B cell (primary cell): ENCODE measurements around the gene CEP295NL. TPM values are rescaled to one million over a fixed set of nuclear protein-coding genes. Genes with fewer than 3 reads are reported as not detected.
"Not testable (repeated sequence)": the region's sequence is repeated elsewhere in the genome, so short reads cannot be mapped to it uniquely, and the experiment has no call there.

Experiments
- ATAC-seq: fragments of 200-7000 bp; cut with Tn5 transposase; one replicate; pipeline ENCODE4 v1.10.0; 2021; ENCODE audit warnings: low read depth, mild to moderate bottlenecking, moderate number of reproducible peaks, moderate library complexity
- CTCF ChIA-PET: fragments of 350-600 bp; sonication (Branson Sonifier 250); formaldehyde crosslinking; loops from one replicate; lab custom pipeline; 2021; ENCODE audit warnings: antibody characterized with exemption, inconsistent platforms; lab: Charles Lee
- POLR2A ChIA-PET: fragments of 350-600 bp; sonication (Branson Sonifier 250); formaldehyde crosslinking; loops from one replicate; lab custom pipeline; 2021; ENCODE audit warnings: antibody characterized with exemption; lab: Charles Lee
- DNase-seq: peaks from one replicate; pipeline ENCODE4 v3.0.0; 2013
- H2AFZ ChIP-seq: 2 replicates; pipeline ENCODE4 v1.6.1; 2012; ENCODE audit warnings: mild to moderate bottlenecking, low read depth, low read length; ENCODE audit not compliant: insufficient read depth, poor library complexity, severe bottlenecking
- H3K27ac ChIP-seq, 2 donors: 1 replicate in 1 of 2; 2 replicates in 1 of 2; pipeline ENCODE4 v1.5.1; 2012 to 2013; ENCODE audit warnings: low read length in 2 of 2, mild to moderate bottlenecking in 2 of 2, moderate library complexity in 1 of 2
- H3K27me3 ChIP-seq, 4 experiments: fragments of 200-600 bp in 1 of 4; sonication (generic) in 1 of 4; replicated peaks in 1 of 4; 1 replicate in 2 of 4; 2 replicates in 2 of 4; pipeline versions ENCODE4 v1.6.1 to v1.7.0; 2013 to 2016; ENCODE audit warnings: low read length in 3 of 4, mild to moderate bottlenecking in 2 of 4, mixed read lengths in 1 of 4, moderate library complexity in 1 of 4; ENCODE audit not compliant: insufficient read depth in 4 of 4, control insufficient read depth in 3 of 4; ENCODE audit errors: control extremely low read depth in 1 of 4
- H3K36me3 ChIP-seq, 2 experiments: replicated peaks in 1 of 2; 1 replicate in 1 of 2; 2 replicates in 1 of 2; pipeline versions ENCODE4 v1.6.1 to v1.7.1; 2013; ENCODE audit warnings: low read length in 1 of 2; ENCODE audit not compliant: insufficient read depth in 2 of 2, control insufficient read depth in 1 of 2; ENCODE audit errors: control extremely low read depth in 1 of 2, extremely low read depth in 1 of 2
- H3K4me1 ChIP-seq, 2 donors: fragments of 200-600 bp in 1 of 2; sonication (generic) in 1 of 2; 1 replicate in 1 of 2; 2 replicates in 1 of 2; pipeline versions ENCODE4 v1.5.1 to v1.6.1; 2013 to 2017; ENCODE audit warnings: low read length in 2 of 2; ENCODE audit not compliant: control insufficient read depth in 2 of 2, insufficient read depth in 2 of 2
- H3K4me2 ChIP-seq: replicated peaks from 2 replicates; pipeline ENCODE3; 2012; ENCODE audit warnings: mild to moderate bottlenecking, low read depth, low read length; ENCODE audit not compliant: poor library complexity, severe bottlenecking
- H3K4me3 ChIP-seq, 5 experiments: fragments of 200-600 bp in 1 of 5; sonication (generic) in 1 of 5; 1 replicate in 3 of 5; 2 replicates in 2 of 5; pipeline versions ENCODE4 v1.5.1 to v1.7.0; 2011 to 2016; ENCODE audit warnings: low read length in 4 of 5, mild to moderate bottlenecking in 4 of 5, low read depth in 2 of 5, control low read depth in 1 of 5, moderate library complexity in 1 of 5; ENCODE audit not compliant: insufficient read depth in 1 of 5; ENCODE audit errors: control extremely low read depth in 1 of 5, extremely low read depth in 1 of 5
- H3K79me2 ChIP-seq: fragments of 200-600 bp; sonication (generic); one replicate; pipeline ENCODE4 v1.6.0; 2016; ENCODE audit warnings: low read length; ENCODE audit not compliant: control insufficient read depth, insufficient read depth
- H3K9ac ChIP-seq: fragments of 200-600 bp; sonication (generic); 2 replicates; pipeline ENCODE4 v1.6.1; 2017; ENCODE audit warnings: mild to moderate bottlenecking, low read length, moderate library complexity
- H3K9me3 ChIP-seq, 3 donors: one replicate each; pipeline versions ENCODE4 v1.6.1 to v1.7.1; 2013; ENCODE audit warnings: low read length in 2 of 3; ENCODE audit not compliant: control insufficient read depth in 2 of 3, insufficient read depth in 1 of 3; ENCODE audit errors: control extremely low read depth in 1 of 3
- H4K20me1 ChIP-seq: 2 replicates; pipeline ENCODE4 v1.6.0; 2012; ENCODE audit warnings: mild to moderate bottlenecking, low read length; ENCODE audit not compliant: insufficient read depth, control insufficient read depth, poor library complexity, severe bottlenecking
- H3K27ac Mint-ChIP-seq: one replicate; pipeline ENCODE4 v1.8.0; 2021; ENCODE audit warnings: mixed read lengths
- H3K27me3 Mint-ChIP-seq: one replicate; pipeline ENCODE4 v1.8.0; 2021; ENCODE audit warnings: mixed read lengths
- H3K4me1 Mint-ChIP-seq: one replicate; pipeline ENCODE4 v1.8.0; 2021; ENCODE audit warnings: mixed read lengths
- H3K4me3 Mint-ChIP-seq: one replicate; pipeline ENCODE4 v1.8.0; 2021; ENCODE audit warnings: mixed read lengths
- H3K9me3 Mint-ChIP-seq: one replicate; pipeline ENCODE4 v1.8.0; 2022; ENCODE audit warnings: mixed read lengths; ENCODE audit not compliant: insufficient read depth
- CTCF ChIP-seq: fragments of 200-600 bp; IDR thresholded peaks from one replicate; pipeline ENCODE4 v1.8.0; 2022; ENCODE audit warnings: antibody characterized with exemption, mild to moderate bottlenecking
- EZH2 ChIP-seq: IDR thresholded peaks from 2 replicates; pipeline ENCODE4 v1.6.1; 2012; ENCODE audit warnings: borderline replicate concordance, low read depth, mild to moderate bottlenecking, moderate library complexity, low read length; ENCODE audit not compliant: insufficient read depth, poor library complexity, severe bottlenecking
- WGBS: methylation state at CpG from one replicate; pipeline ENCODE4 v1.1.5; 2013; ENCODE audit warnings: missing lambda C conversion rate; ENCODE audit not compliant: insufficient coverage; 5-methylcytosine and 5-hydroxymethylcytosine counted together
- intact Hi-C: fragments of 100-400 bp; cut with micrococcal nuclease; formaldehyde crosslinking; loops from one replicate; pipeline ENCODE4 v1.10.0; 2022
- polyA plus RNA-seq: library from polyadenylated mRNA; depleted of rRNA; stranded (reverse); fragments of >200 nt; gene quantifications from 2 replicates; pipeline ENCODE4 v1.2.3, GENCODE V29; 2012
- total RNA-seq, 2 donors: library from RNA; stranded (reverse); fragments of 120-200 nt in 1 of 2; gene quantifications; 1 replicate in 1 of 2; 2 replicates in 1 of 2; pipeline versions ENCODE4 v1.2.3 to v1.2.4, GENCODE V29; 2013 to 2022

The CEP295NL gene
- total and polyA plus RNA-seq, 2 donors (not counting 1 experiment from before 2014, with no cell fraction given), result 0.09 to 1.3 TPM

GRCh38 chr17:78946131-78946530, 43.1 kb upstream of the CEP295NL start:
- Histone ChIP-seq H2AFZ (no peak overlapping the region), H3K4me2 (no peak overlapping the region), H3K27me3 (peaks cover 0 to 13% (median 1%) of the 10 kb centered on the region in 4 experiments), H4K20me1 (no peaks in the 10 kb centered on the region), H3K36me3 (no peaks in the 10 kb centered on the region), H3K9me3 (peaks cover 0 to 18% (median 14%) of the 10 kb centered on the region in 3 donors), H3K4me1 (peaks cover 0 to 11% of the 10 kb centered on the region in 2 donors), H3K27ac (no peak overlapping the region), H3K9ac (no peak overlapping the region), H3K4me3 (no peak overlapping the region), H3K79me2 (no peaks in the 10 kb centered on the region)
- intact Hi-C loops, result no loop called here
- CTCF ChIA-PET, result interaction anchor here (1.5 kb wide), 1 partner anchor 80 kb away, joined by 3 read pairs; no protein-coding TSS in a partner anchor
- TF ChIP-seq EZH2 (no peak), CTCF (no peak)
- Mint-ChIP-seq H3K27ac (no peak overlapping the region), H3K4me1 (peaks cover 15% of the 10 kb centered on the region), H3K4me3 (no peak overlapping the region), H3K9me3 (peaks cover 1% of the 10 kb centered on the region), H3K27me3 (peaks cover 10% of the 10 kb centered on the region)
- ATAC-seq (no peak), DNase-seq (no peak)
- POLR2A ChIA-PET, result no interaction called here
- 75% methylated on average over 6 of the region's 7 CpGs for WGBS

GRCh38 chr17:78945455-78945854, 42.5 kb upstream of the CEP295NL start:
- H3K9me3 Mint-ChIP-seq, POLR2A ChIA-PET, H3K27ac ChIP-seq, H3K79me2 ChIP-seq, H3K4me3 ChIP-seq, H3K9ac ChIP-seq, DNase-seq, H3K27me3 ChIP-seq, H3K27ac Mint-ChIP-seq, H3K36me3 ChIP-seq, H4K20me1 ChIP-seq, H3K27me3 Mint-ChIP-seq, intact Hi-C loops, ATAC-seq, H3K4me3 Mint-ChIP-seq, H2AFZ ChIP-seq, H3K4me2 ChIP-seq: not testable (repeated sequence)
- CTCF ChIA-PET, result interaction anchor here (0.6 kb wide), 1 partner anchor 14 kb away, joined by 3 read pairs; no protein-coding TSS in a partner anchor
- H3K4me1 Mint-ChIP-seq, result peaks cover 15% of the 10 kb centered on the region
- H3K9me3 ChIP-seq, result peaks cover 0 to 11% (median 8%) of the 10 kb centered on the region in 3 donors
- 87% methylated on average over 8 of the region's 12 CpGs for WGBS
- H3K4me1 ChIP-seq, result peaks cover 0 to 11% of the 10 kb centered on the region in 2 donors
